Measurements from ENCODE around the gene CMTM7.

CMTM7 gene

DNA sequence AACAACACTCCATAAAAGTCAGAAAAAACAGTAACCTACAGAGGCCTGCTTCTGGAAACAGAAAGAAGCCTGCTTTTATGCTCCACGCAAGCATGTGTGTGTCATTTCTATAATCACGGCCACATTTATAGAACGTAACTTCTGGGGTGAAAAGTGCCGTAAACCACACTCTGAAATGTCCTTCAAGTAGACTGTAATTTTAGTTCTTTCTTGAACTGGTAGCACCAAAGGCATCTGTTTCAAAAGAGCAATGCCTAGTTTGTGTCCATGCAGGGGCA is 19.5 kb upstream of the CMTM7 start:
- no peak for DNase-seq (ENCODE audit: extremely low read depth, low read depth)
- TF ChIP-seq, protein P1, sequence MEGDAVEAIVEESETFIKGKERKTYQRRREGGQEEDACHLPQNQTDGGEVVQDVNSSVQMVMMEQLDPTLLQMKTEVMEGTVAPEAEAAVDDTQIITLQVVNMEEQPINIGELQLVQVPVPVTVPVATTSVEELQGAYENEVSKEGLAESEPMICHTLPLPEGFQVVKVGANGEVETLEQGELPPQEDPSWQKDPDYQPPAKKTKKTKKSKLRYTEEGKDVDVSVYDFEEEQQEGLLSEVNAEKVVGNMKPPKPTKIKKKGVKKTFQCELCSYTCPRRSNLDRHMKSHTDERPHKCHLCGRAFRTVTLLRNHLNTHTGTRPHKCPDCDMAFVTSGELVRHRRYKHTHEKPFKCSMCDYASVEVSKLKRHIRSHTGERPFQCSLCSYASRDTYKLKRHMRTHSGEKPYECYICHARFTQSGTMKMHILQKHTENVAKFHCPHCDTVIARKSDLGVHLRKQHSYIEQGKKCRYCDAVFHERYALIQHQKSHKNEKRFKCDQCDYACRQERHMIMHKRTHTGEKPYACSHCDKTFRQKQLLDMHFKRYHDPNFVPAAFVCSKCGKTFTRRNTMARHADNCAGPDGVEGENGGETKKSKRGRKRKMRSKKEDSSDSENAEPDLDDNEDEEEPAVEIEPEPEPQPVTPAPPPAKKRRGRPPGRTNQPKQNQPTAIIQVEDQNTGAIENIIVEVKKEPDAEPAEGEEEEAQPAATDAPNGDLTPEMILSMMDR (IDR thresholded peaks at IDR 0.05; ENCODE audit: low read depth, low read length, missing control alignments) = no peak
- no peak overlapping the region for H3K4me3 ChIP-seq (replicated peaks; ENCODE audit: low read depth, low read length)

GRCh38 chr3:32373276-32373675 is 18.4 kb upstream of the CMTM7 start:
- H3K4me3 ChIP-seq (replicated peaks; ENCODE audit: low read depth, low read length) = no peak overlapping the region
- TF ChIP-seq, protein P1 (IDR thresholded peaks at IDR 0.05; ENCODE audit: low read depth, low read length, missing control alignments) = no peak
- DNase-seq (ENCODE audit: extremely low read depth, low read depth) = no peak

- H3K4me3 ChIP-seq (replicated peaks; ENCODE audit: low read depth, low read length) = no peak overlapping the region
- TF ChIP-seq, protein P1 (IDR thresholded peaks at IDR 0.05; ENCODE audit: low read depth, low read length, missing control alignments) = no peak
- no peak for DNase-seq (ENCODE audit: extremely low read depth, low read depth)
These were observed 17.8 kb upstream of the CMTM7 start for GRCh38 chr3:32373844-32374243.

DNA sequence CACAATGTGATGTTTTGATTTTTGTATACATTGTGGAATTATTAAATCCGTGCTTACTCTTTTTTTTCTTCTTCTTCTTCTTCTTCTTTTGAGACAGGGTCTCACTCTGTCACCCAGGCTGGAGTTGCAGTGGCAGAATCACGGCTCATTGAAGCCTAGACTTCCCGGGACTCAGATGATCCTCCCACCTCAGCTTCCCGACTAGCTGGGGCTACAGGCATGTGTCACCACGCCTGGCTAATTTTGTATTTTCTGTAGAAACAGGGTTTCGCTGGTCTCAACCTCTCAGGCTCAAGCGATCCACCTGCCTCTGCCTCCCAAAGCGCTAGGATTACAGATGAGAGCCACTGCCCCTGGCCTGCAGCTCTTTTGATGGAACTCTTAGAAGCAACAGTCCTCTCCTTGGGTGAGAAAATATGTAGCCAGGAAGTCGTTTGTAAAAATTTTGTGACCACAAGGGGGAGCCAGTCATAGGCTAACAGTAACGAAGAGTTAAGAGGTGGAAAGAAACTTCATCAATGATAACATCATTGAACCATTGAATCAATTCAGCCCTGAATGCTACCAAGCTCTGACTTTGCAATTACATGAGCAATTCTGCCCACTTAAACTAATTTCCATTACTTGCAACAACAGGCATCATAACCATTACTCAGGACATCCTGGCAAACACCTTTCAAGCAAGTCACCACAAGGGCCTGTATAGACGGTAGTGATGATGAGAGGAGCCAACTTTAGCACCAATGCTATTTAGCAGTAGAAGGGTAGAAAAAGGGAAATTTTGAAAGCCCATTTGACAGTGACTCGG is 16.7 kb upstream of the CMTM7 start:
- TF ChIP-seq, protein P1 (IDR thresholded peaks at IDR 0.05; ENCODE audit: low read depth, low read length, missing control alignments) = peak; percentile 58
- H3K4me3 ChIP-seq (replicated peaks; ENCODE audit: low read depth, low read length) = no peak overlapping the region
- DNase-seq (ENCODE audit: extremely low read depth, low read depth) = peak; percentile 47

GRCh38 chr3:32375596-32375930 is 16.1 kb upstream of the CMTM7 start:
- TF ChIP-seq, protein P1 (IDR thresholded peaks at IDR 0.05; ENCODE audit: low read depth, low read length, missing control alignments) = no peak

DNA sequence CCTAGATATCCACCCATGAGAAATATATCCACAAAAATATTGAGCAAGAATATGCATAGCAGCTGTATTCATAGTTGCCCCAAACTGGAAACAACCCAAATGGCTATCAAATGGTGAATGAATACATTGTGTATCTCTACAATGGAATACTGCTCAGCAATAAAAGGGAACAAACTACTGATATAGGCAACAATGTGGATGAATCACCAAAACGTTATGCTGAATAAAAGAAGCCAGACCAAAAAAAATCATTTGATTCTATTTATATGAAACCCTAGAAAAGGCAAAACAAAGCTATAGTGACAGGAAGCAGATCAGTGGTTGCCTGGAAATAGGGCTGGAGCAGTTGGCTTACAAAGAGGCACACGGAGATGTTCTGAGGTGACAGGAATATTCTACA is 15.5 kb upstream of the CMTM7 start:
- DNase-seq (ENCODE audit: extremely low read depth, low read depth) = no peak
- TF ChIP-seq, protein P1 (IDR thresholded peaks at IDR 0.05; ENCODE audit: low read depth, low read length, missing control alignments) = no peak
- no peak overlapping the region for H3K4me3 ChIP-seq (replicated peaks; ENCODE audit: low read depth, low read length)

More at GRCh38 chr3:32375596-32375930, 16.1 kb upstream of the CMTM7 start:
- DNase-seq (ENCODE audit: extremely low read depth, low read depth) = no peak
- no peak overlapping the region for H3K4me3 ChIP-seq (replicated peaks; ENCODE audit: low read depth, low read length)

All from HFF-Myc (cell line).